B cell (primary cell): ENCODE results near the gene TP53I3. TPM values are rescaled to one million over a fixed set of nuclear protein-coding genes. Genes with fewer than 3 reads are reported as not detected.
A peak's percentile ranks its signal among the peaks of the same experiment; 100 is the strongest.

ENCODE experiments used
- ATAC-seq: fragments of 200-7000 bp; cut with Tn5 transposase; one replicate; pipeline ENCODE4 v1.10.0; 2021; ENCODE audit warnings: low read depth, mild to moderate bottlenecking, moderate number of reproducible peaks, moderate library complexity
- CTCF ChIA-PET: fragments of 350-600 bp; sonication (Branson Sonifier 250); formaldehyde crosslinking; loops from one replicate; lab custom pipeline; 2021; ENCODE audit warnings: antibody characterized with exemption, inconsistent platforms; lab: Charles Lee
- POLR2A ChIA-PET: fragments of 350-600 bp; sonication (Branson Sonifier 250); formaldehyde crosslinking; loops from one replicate; lab custom pipeline; 2021; ENCODE audit warnings: antibody characterized with exemption; lab: Charles Lee
- DNase-seq: peaks from one replicate; pipeline ENCODE4 v3.0.0; 2013
- H2AFZ ChIP-seq: 2 replicates; pipeline ENCODE4 v1.6.1; 2012; ENCODE audit warnings: mild to moderate bottlenecking, low read depth, low read length; ENCODE audit not compliant: insufficient read depth, poor library complexity, severe bottlenecking
- H3K27ac ChIP-seq, 2 donors: 1 replicate in 1 of 2; 2 replicates in 1 of 2; pipeline ENCODE4 v1.5.1; 2012 to 2013; ENCODE audit warnings: low read length in 2 of 2, mild to moderate bottlenecking in 2 of 2, moderate library complexity in 1 of 2
- H3K27me3 ChIP-seq, 4 experiments: fragments of 200-600 bp in 1 of 4; sonication (generic) in 1 of 4; replicated peaks in 1 of 4; 1 replicate in 2 of 4; 2 replicates in 2 of 4; pipeline versions ENCODE4 v1.6.1 to v1.7.0; 2013 to 2016; ENCODE audit warnings: low read length in 3 of 4, mild to moderate bottlenecking in 2 of 4, mixed read lengths in 1 of 4, moderate library complexity in 1 of 4; ENCODE audit not compliant: insufficient read depth in 4 of 4, control insufficient read depth in 3 of 4; ENCODE audit errors: control extremely low read depth in 1 of 4
- H3K36me3 ChIP-seq, 2 experiments: replicated peaks in 1 of 2; 1 replicate in 1 of 2; 2 replicates in 1 of 2; pipeline versions ENCODE4 v1.6.1 to v1.7.1; 2013; ENCODE audit warnings: low read length in 1 of 2; ENCODE audit not compliant: insufficient read depth in 2 of 2, control insufficient read depth in 1 of 2; ENCODE audit errors: control extremely low read depth in 1 of 2, extremely low read depth in 1 of 2
- H3K4me1 ChIP-seq, 2 donors: fragments of 200-600 bp in 1 of 2; sonication (generic) in 1 of 2; 1 replicate in 1 of 2; 2 replicates in 1 of 2; pipeline versions ENCODE4 v1.5.1 to v1.6.1; 2013 to 2017; ENCODE audit warnings: low read length in 2 of 2; ENCODE audit not compliant: control insufficient read depth in 2 of 2, insufficient read depth in 2 of 2
- H3K4me2 ChIP-seq: replicated peaks from 2 replicates; pipeline ENCODE3; 2012; ENCODE audit warnings: mild to moderate bottlenecking, low read depth, low read length; ENCODE audit not compliant: poor library complexity, severe bottlenecking
- H3K4me3 ChIP-seq, 5 experiments: fragments of 200-600 bp in 1 of 5; sonication (generic) in 1 of 5; 1 replicate in 3 of 5; 2 replicates in 2 of 5; pipeline versions ENCODE4 v1.5.1 to v1.7.0; 2011 to 2016; ENCODE audit warnings: low read length in 4 of 5, mild to moderate bottlenecking in 4 of 5, low read depth in 2 of 5, control low read depth in 1 of 5, moderate library complexity in 1 of 5; ENCODE audit not compliant: insufficient read depth in 1 of 5; ENCODE audit errors: control extremely low read depth in 1 of 5, extremely low read depth in 1 of 5
- H3K79me2 ChIP-seq: fragments of 200-600 bp; sonication (generic); one replicate; pipeline ENCODE4 v1.6.0; 2016; ENCODE audit warnings: low read length; ENCODE audit not compliant: control insufficient read depth, insufficient read depth
- H3K9ac ChIP-seq: fragments of 200-600 bp; sonication (generic); 2 replicates; pipeline ENCODE4 v1.6.1; 2017; ENCODE audit warnings: mild to moderate bottlenecking, low read length, moderate library complexity
- H3K9me3 ChIP-seq, 3 donors: one replicate each; pipeline versions ENCODE4 v1.6.1 to v1.7.1; 2013; ENCODE audit warnings: low read length in 2 of 3; ENCODE audit not compliant: control insufficient read depth in 2 of 3, insufficient read depth in 1 of 3; ENCODE audit errors: control extremely low read depth in 1 of 3
- H4K20me1 ChIP-seq: 2 replicates; pipeline ENCODE4 v1.6.0; 2012; ENCODE audit warnings: mild to moderate bottlenecking, low read length; ENCODE audit not compliant: insufficient read depth, control insufficient read depth, poor library complexity, severe bottlenecking
- H3K27ac Mint-ChIP-seq: one replicate; pipeline ENCODE4 v1.8.0; 2021; ENCODE audit warnings: mixed read lengths
- H3K27me3 Mint-ChIP-seq: one replicate; pipeline ENCODE4 v1.8.0; 2021; ENCODE audit warnings: mixed read lengths
- H3K4me1 Mint-ChIP-seq: one replicate; pipeline ENCODE4 v1.8.0; 2021; ENCODE audit warnings: mixed read lengths
- H3K4me3 Mint-ChIP-seq: one replicate; pipeline ENCODE4 v1.8.0; 2021; ENCODE audit warnings: mixed read lengths
- H3K9me3 Mint-ChIP-seq: one replicate; pipeline ENCODE4 v1.8.0; 2022; ENCODE audit warnings: mixed read lengths; ENCODE audit not compliant: insufficient read depth
- EZH2 ChIP-seq: IDR thresholded peaks from 2 replicates; pipeline ENCODE4 v1.6.1; 2012; ENCODE audit warnings: borderline replicate concordance, low read depth, mild to moderate bottlenecking, moderate library complexity, low read length; ENCODE audit not compliant: insufficient read depth, poor library complexity, severe bottlenecking
- WGBS: methylation state at CpG from one replicate; pipeline ENCODE4 v1.1.5; 2013; ENCODE audit warnings: missing lambda C conversion rate; ENCODE audit not compliant: insufficient coverage; 5-methylcytosine and 5-hydroxymethylcytosine counted together
- intact Hi-C: fragments of 100-400 bp; cut with micrococcal nuclease; formaldehyde crosslinking; loops from one replicate; pipeline ENCODE4 v1.10.0; 2022
- polyA plus RNA-seq: library from polyadenylated mRNA; depleted of rRNA; stranded (reverse); fragments of >200 nt; gene quantifications from 2 replicates; pipeline ENCODE4 v1.2.3, GENCODE V29; 2012
- total RNA-seq, 2 donors: library from RNA; stranded (reverse); fragments of 120-200 nt in 1 of 2; gene quantifications; 1 replicate in 1 of 2; 2 replicates in 1 of 2; pipeline versions ENCODE4 v1.2.3 to v1.2.4, GENCODE V29; 2013 to 2022
- TF ChIP-seq, protein P1 (sequence below): fragments of 200-600 bp; IDR thresholded peaks from one replicate; pipeline ENCODE4 v1.8.0; 2022; ENCODE audit warnings: antibody characterized with exemption, mild to moderate bottlenecking

The TP53I3 gene
- total and polyA plus RNA-seq, 2 donors (not counting 1 experiment from before 2014, with no cell fraction given), result 3.9 to 7.3 TPM

DNA sequence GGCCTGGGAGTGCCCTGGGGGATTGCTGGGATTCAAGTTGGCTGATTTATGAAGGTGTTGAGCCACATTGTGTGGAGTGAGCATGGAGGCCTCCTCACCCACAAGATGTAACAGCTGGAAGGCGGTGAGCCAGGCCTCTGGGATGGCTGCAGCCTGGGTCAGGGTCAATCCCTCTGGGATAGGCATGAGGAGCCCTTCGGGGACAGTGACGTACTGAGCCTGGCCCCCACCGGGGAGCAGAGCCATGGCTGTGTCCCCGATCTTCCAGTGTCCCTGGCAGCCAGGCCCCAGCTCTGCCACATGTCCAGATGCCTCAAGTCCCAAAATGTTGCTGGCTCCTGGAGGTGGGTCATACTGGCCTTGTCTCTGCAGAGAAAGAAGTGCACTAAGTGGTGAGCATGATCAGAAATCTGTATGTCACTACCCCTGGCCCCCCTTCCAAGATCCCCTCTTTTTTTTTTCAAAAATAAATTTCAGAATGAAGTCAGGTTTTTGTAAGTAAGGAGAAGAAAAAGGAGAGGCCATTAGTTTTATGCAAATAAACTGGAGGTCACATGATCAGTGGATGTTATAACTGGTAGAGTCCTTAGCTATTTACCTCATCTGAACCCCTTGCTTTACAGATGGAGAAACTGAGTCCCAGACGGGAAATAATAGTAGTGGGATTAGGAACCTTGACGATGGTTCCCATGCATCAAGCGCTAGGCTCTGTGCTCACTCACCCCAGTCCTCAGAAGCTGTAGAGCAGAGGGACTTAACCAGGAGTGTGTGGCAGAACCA lies 1.7 kb downstream of the TP53I3 start:
- ChIA-PET POLR2A (interaction anchor here (1.1 to 1.7 kb wide), 2 partner anchors 157 to 259 kb away, joined by 3 to 22 read pairs; partner anchors contain the start of gene ATAD2B), CTCF (interaction anchor here (0.8 to 7.3 kb wide), 24 partner anchors 10 to 281 kb away, joined by 3 to 154 read pairs (median 6); partner anchors contain the start of genes ATAD2B, FAM228B, UBXN2A and WDCP)
- Histone ChIP-seq H3K9me3 (no peaks in the 10 kb centered on the region), H3K36me3 (peaks cover 0 to 13% of the 10 kb centered on the region in 2 experiments), H3K4me3 (peak overlapping the region in 3 of 5 experiments; percentile 68 to 84 (median 75)), H3K4me1 (peaks cover 12 to 20% of the 10 kb centered on the region in 2 donors), H2AFZ (peak overlapping the region; percentile 98), H3K79me2 (peaks cover 9% of the 10 kb centered on the region), H4K20me1 (no peaks in the 10 kb centered on the region), H3K9ac (peak overlapping the region; percentile 80), H3K4me2 (peak overlapping the region; percentile 95), H3K27ac (peak overlapping the region; percentile 58 to 69), H3K27me3 (no peaks in the 10 kb centered on the region)
- DNase-seq, result no peak
- intact Hi-C loops, result no loop called here
- Mint-ChIP-seq H3K27ac (peak overlapping the region; percentile 95), H3K4me1 (peaks cover 21% of the 10 kb centered on the region), H3K27me3 (no peaks in the 10 kb centered on the region), H3K4me3 (peak overlapping the region; percentile 97), H3K9me3 (no peaks in the 10 kb centered on the region)
- no peak for ATAC-seq
- 95% methylated on average over 7 of the region's 8 CpGs for WGBS
- TF ChIP-seq, protein P1, sequence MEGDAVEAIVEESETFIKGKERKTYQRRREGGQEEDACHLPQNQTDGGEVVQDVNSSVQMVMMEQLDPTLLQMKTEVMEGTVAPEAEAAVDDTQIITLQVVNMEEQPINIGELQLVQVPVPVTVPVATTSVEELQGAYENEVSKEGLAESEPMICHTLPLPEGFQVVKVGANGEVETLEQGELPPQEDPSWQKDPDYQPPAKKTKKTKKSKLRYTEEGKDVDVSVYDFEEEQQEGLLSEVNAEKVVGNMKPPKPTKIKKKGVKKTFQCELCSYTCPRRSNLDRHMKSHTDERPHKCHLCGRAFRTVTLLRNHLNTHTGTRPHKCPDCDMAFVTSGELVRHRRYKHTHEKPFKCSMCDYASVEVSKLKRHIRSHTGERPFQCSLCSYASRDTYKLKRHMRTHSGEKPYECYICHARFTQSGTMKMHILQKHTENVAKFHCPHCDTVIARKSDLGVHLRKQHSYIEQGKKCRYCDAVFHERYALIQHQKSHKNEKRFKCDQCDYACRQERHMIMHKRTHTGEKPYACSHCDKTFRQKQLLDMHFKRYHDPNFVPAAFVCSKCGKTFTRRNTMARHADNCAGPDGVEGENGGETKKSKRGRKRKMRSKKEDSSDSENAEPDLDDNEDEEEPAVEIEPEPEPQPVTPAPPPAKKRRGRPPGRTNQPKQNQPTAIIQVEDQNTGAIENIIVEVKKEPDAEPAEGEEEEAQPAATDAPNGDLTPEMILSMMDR, result no peak
- TF ChIP-seq EZH2, result no peak

DNA sequence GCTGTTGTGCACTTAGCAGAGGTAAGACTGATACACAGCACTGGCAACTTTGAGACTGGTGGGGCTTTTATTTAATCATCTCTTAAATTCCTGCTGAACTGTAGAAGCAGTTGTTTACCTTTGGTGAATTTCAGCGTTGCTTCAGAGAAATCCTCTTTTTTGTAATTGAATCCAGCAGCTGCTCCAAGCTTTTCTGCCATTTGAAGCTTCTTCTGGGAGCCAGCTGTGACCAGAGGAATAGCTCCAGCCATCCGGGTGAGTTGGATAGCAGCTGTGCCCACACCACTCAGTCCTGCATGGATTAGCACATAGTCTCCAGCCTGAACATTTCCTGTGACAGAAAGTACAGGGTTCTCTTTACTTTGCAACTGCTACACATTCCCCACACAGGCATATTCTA lies 3.9 kb downstream of the TP53I3 start:
- Mint-ChIP-seq H3K9me3 (no peaks in the 10 kb centered on the region), H3K4me3 (no peak overlapping the region), H3K27me3 (no peaks in the 10 kb centered on the region), H3K4me1 (peaks cover 34% of the 10 kb centered on the region), H3K27ac (no peak overlapping the region)
- H3K4me3 ChIP-seq, result no peak overlapping the region
- intact Hi-C loops, result no loop called here
- no peak overlapping the region for H3K4me2 ChIP-seq
- no peak overlapping the region for H3K9ac ChIP-seq
- no peak for ATAC-seq
- H3K4me1 ChIP-seq, result peaks cover 20 to 31% of the 10 kb centered on the region in 2 donors
- H3K79me2 ChIP-seq, result peaks cover 11% of the 10 kb centered on the region
- peaks cover 0 to 12% of the 10 kb centered on the region in 2 experiments for H3K36me3 ChIP-seq
- no peak for DNase-seq
- H3K27me3 ChIP-seq, result no peaks in the 10 kb centered on the region
- WGBS, result 94% methylated on average over 2 of the region's 2 CpGs
- H3K9me3 ChIP-seq, result no peaks in the 10 kb centered on the region
- no peak overlapping the region for H3K27ac ChIP-seq
- H2AFZ ChIP-seq, result no peak overlapping the region
- H4K20me1 ChIP-seq, result no peaks in the 10 kb centered on the region
- ChIA-PET POLR2A (no interaction called here), CTCF (interaction anchor here (1.2 to 1.3 kb wide), 2 partner anchors 215 to 254 kb away, joined by 3 to 4 read pairs; no protein-coding TSS in a partner anchor)
- TF ChIP-seq EZH2, result no peak
- TF ChIP-seq, protein P1, result no peak
